Nephron progenitor cell (in vitro differentiated cells): ENCODE results near the gene TTC39B.
A peak's percentile ranks its signal among the peaks of the same experiment; 100 is the strongest.

ENCODE experiments used
- DNase-seq: peaks from one replicate; pipeline ENCODE4 v3.0.0; 2021
- H3K27ac Mint-ChIP-seq: 2 replicates; pipeline ENCODE4 v1.8.0; 2021; ENCODE audit warnings: mild to moderate bottlenecking, moderate library complexity, mixed read lengths
- H3K27me3 Mint-ChIP-seq: 2 replicates; pipeline ENCODE4 v1.8.0; 2021; ENCODE audit warnings: mild to moderate bottlenecking, low read depth, mixed read lengths; ENCODE audit not compliant: poor library complexity
- H3K36me3 Mint-ChIP-seq: 2 replicates; pipeline ENCODE4 v1.8.0; 2021; ENCODE audit warnings: low read depth, mixed read lengths
- H3K4me1 Mint-ChIP-seq: 2 replicates; pipeline ENCODE4 v1.8.0; 2021; ENCODE audit warnings: mixed read lengths
- H3K4me3 Mint-ChIP-seq: 2 replicates; pipeline ENCODE4 v1.8.0; 2021; ENCODE audit warnings: mild to moderate bottlenecking, moderate library complexity, mixed read lengths
- H3K9me3 Mint-ChIP-seq: 2 replicates; pipeline ENCODE4 v1.8.0; 2021; ENCODE audit warnings: mild to moderate bottlenecking, moderate library complexity, mixed read lengths
- TF ChIP-seq, protein P1 (sequence below): fragments of 200-600 bp; sonication (generic); IDR thresholded peaks from 2 replicates; pipeline ENCODE4 v1.5.0; 2021; ENCODE audit warnings: antibody characterized with exemption

The TTC39B gene

DNA sequence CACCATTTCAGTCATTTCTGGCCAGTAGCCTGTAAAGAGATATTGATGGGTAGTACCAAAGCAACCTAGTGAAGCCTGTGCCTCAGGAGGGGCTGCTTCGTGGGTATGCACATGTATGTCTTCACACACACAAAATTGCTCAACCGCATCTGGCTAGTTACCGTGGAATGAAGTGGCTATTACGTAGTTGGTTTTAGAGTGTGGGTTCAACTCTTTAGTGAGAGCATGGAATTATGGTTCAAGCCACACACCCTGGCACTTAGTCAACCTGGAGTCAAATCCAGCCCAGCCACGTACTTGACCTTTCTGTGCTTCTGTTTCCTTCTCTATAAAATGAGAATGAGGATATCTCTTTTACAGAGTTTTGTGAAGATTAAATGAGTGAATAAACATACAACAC, 174.9 kb downstream of the TTC39B start:
- TF ChIP-seq, protein P1, sequence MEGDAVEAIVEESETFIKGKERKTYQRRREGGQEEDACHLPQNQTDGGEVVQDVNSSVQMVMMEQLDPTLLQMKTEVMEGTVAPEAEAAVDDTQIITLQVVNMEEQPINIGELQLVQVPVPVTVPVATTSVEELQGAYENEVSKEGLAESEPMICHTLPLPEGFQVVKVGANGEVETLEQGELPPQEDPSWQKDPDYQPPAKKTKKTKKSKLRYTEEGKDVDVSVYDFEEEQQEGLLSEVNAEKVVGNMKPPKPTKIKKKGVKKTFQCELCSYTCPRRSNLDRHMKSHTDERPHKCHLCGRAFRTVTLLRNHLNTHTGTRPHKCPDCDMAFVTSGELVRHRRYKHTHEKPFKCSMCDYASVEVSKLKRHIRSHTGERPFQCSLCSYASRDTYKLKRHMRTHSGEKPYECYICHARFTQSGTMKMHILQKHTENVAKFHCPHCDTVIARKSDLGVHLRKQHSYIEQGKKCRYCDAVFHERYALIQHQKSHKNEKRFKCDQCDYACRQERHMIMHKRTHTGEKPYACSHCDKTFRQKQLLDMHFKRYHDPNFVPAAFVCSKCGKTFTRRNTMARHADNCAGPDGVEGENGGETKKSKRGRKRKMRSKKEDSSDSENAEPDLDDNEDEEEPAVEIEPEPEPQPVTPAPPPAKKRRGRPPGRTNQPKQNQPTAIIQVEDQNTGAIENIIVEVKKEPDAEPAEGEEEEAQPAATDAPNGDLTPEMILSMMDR: no peak
- Mint-ChIP-seq H3K36me3 (peaks cover 1% of the 10 kb centered on the region), H3K4me3 (no peak overlapping the region), H3K9me3 (peaks cover 19% of the 10 kb centered on the region), H3K27me3 (peaks cover 18% of the 10 kb centered on the region), H3K27ac (no peak overlapping the region), H3K4me1 (peaks cover 20% of the 10 kb centered on the region)
- no peak for DNase-seq

DNA sequence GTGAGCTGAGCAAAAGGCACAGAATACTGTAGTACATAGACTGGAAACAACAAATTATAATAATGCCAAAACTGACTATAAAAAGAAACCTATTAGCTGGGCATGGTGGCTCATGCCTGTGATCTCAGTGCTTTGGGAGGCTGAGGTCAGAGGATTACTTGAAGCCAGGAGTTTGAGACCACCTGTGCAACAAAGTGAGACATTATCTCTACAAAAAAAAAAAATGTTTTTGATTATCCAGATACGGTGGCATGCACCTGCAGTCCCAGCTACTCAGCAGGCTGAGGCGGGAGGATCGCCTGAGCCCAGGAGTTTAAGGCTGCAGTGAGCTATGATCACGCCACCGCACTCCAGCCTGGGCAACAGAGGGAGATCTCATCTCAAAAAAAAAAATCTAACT, 175.9 kb downstream of the TTC39B start:
- TF ChIP-seq, protein P1: no peak
- DNase-seq: no peak
- peaks cover 10% of the 10 kb centered on the region for H3K4me1 Mint-ChIP-seq
- peaks cover 5% of the 10 kb centered on the region for H3K36me3 Mint-ChIP-seq
- peaks cover 27% of the 10 kb centered on the region for H3K27me3 Mint-ChIP-seq
- H3K27ac Mint-ChIP-seq: no peak overlapping the region
- no peak overlapping the region for H3K4me3 Mint-ChIP-seq
- peaks cover 22% of the 10 kb centered on the region for H3K9me3 Mint-ChIP-seq

DNA sequence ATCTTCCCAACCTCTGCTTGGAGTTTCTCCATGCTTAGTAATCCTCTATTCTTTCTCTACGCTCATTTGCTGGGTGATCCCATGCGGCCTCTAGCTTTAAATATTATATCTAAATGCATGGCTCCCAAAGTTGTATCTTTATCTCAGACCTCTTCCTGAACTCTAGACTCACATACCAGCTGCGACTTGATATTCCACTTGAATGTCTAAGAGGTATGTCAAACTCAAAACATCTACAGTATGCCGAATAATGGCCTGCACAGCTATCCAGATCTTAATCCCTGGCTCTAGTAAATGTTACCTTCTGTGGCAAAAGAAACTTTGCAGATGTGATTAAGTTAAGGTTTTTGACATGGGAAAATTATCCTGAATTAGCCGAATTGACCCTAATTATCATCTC, 179.2 kb downstream of the TTC39B start:
- Mint-ChIP-seq H3K4me1 (peaks cover 6% of the 10 kb centered on the region), H3K36me3 (peaks cover 5% of the 10 kb centered on the region), H3K9me3 (peaks cover 22% of the 10 kb centered on the region), H3K4me3 (no peak overlapping the region), H3K27ac (no peak overlapping the region), H3K27me3 (peaks cover 23% of the 10 kb centered on the region)
- TF ChIP-seq, protein P1: no peak
- no peak for DNase-seq

DNA sequence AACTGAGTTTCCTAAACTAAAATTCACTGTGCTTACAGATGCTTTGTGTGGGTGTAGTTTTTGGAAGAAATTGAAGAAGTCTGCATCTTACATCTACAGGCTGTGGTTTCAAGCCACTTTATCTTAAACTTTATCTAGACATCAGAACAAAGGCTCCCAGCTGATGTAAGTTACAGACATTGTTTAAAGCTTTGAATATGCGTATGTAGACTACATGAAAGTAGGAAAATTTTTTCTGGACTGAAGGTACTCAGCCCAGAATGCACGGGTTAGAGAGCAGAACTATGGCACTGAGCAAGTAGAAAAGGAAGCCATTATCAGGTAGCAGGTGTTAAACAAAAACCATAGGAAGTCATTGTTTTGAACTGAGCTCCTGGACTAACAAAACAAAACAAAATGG, 185.4 kb downstream of the TTC39B start:
- H3K36me3 Mint-ChIP-seq: no peaks in the 10 kb centered on the region
- no peak overlapping the region for H3K4me3 Mint-ChIP-seq
- H3K27ac Mint-ChIP-seq: no peak overlapping the region
- H3K27me3 Mint-ChIP-seq: peaks cover 5% of the 10 kb centered on the region
- no peak for DNase-seq
- TF ChIP-seq, protein P1: no peak
- peaks cover 28% of the 10 kb centered on the region for H3K4me1 Mint-ChIP-seq
- peaks cover 4% of the 10 kb centered on the region for H3K9me3 Mint-ChIP-seq

DNA sequence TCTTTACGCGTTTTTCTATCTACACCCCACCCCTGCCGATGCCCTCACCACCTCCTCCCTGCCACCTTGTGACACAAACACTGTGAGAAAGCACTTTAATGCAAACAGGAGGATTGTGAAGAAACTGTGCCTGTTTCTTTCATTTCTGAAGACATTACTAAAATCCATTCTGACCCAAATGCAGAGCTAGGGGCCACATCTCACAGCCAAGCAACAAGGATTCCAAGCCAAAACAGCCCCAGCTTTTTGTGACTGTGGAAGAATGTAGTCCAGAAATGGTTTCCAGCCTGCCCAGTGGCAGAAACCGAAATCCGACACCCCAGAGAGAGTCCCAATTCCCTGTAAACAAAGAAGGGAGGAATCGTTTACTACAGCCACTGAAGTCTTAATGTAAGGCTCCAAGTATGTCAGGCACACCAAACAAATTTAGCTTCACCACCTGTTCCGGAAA, 190.9 kb downstream of the TTC39B start:
- H3K27ac Mint-ChIP-seq: peak overlapping the region; percentile 95

DNA sequence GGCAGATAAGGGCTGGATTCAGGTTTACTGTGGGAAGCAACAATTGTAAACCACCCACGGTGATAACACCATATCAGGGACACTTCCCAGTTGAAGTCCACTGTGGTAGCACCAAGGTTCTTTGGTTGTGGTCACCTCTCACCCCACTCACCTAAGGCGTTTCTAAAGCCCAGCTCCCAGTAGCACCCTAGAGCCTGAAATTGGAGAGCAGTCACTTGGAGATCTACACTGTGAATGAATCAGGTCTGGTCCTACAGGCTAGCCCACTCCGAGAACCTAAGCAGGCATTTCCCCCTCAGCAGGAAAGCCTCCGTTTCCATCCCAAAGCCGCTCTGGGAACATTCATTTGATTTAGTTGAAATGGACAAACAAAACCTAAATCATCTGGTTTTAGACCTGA, 191.3 kb downstream of the TTC39B start:
- peak overlapping the region; percentile 95 for H3K27ac Mint-ChIP-seq
- DNase-seq: no peak
- no peaks in the 10 kb centered on the region for H3K9me3 Mint-ChIP-seq
- H3K27me3 Mint-ChIP-seq: no peaks in the 10 kb centered on the region
- H3K36me3 Mint-ChIP-seq: no peaks in the 10 kb centered on the region
- no peak overlapping the region for H3K4me3 Mint-ChIP-seq
- TF ChIP-seq, protein P1: no peak
- peaks cover 43% of the 10 kb centered on the region for H3K4me1 Mint-ChIP-seq

More for the DNA sequence above, 190.9 kb downstream of the TTC39B start:
- TF ChIP-seq, protein P1: no peak
- peak; percentile 37 for DNase-seq
- Mint-ChIP-seq H3K4me3 (no peak overlapping the region), H3K9me3 (no peaks in the 10 kb centered on the region), H3K36me3 (no peaks in the 10 kb centered on the region), H3K27me3 (no peaks in the 10 kb centered on the region), H3K4me1 (peaks cover 43% of the 10 kb centered on the region)
